H1 (cell line): ENCODE results near the gene TNNC1. TPM values are rescaled to one million over a fixed set of nuclear protein-coding genes. Genes with fewer than 3 reads are reported as not detected.

Experiments
- CTCF ChIA-PET: fragments of 300-600 bp; sonication (Branson Sonifier 250); formaldehyde crosslinking; loops from one replicate; lab custom pipeline; 2021; ENCODE audit not compliant: partially characterized antibody; lab: Charles Lee
- POLR2A ChIA-PET: fragments of 300-600 bp; sonication (Branson Sonifier 250); formaldehyde crosslinking; loops from one replicate; lab custom pipeline; 2021; ENCODE audit warnings: inconsistent platforms; ENCODE audit not compliant: partially characterized antibody; lab: Charles Lee
- DNase-seq, 2 experiments: peaks; one replicate each; pipeline versions ENCODE4 v3.0.0 to v3.0.0-alpha.2; 2010 to 2022; ENCODE audit warnings: low spot score in 2 of 2, low read depth in 1 of 2, mixed read lengths in 1 of 2
- FAIRE-seq: peaks from 2 replicates; lab custom pipeline; 2011; peaks lifted over from hg19 to GRCh38; lab: Jason Lieb, UNC
- H2AFZ ChIP-seq: 2 replicates; pipeline ENCODE4 v1.8.1; 2012; ENCODE audit warnings: low read length, inconsistent platforms
- H2AK5ac ChIP-seq: 2 replicates; pipeline ENCODE4 v1.6.1; 2013; ENCODE audit warnings: low read depth, low read length
- H2BK120ac ChIP-seq: replicated peaks from 2 replicates; pipeline ENCODE3; 2013; ENCODE audit warnings: low read depth, low read length, inconsistent platforms
- H2BK12ac ChIP-seq: 2 replicates; pipeline ENCODE4 v1.6.1; 2013; ENCODE audit warnings: low read depth, low read length
- H2BK15ac ChIP-seq: 2 replicates; pipeline ENCODE4 v1.6.1; 2013; ENCODE audit warnings: low read length
- H2BK20ac ChIP-seq: 2 replicates; pipeline ENCODE4 v1.6.1; 2013; ENCODE audit warnings: low read length
- H2BK5ac ChIP-seq: 2 replicates; pipeline ENCODE4 v1.6.1; 2013; ENCODE audit warnings: low read depth, low read length
- H3K14ac ChIP-seq: 2 replicates; pipeline ENCODE4 v1.6.1; 2013; ENCODE audit warnings: inconsistent platforms; ENCODE audit not compliant: insufficient read length
- H3K18ac ChIP-seq: 2 replicates; pipeline ENCODE4 v1.6.1; 2013; ENCODE audit warnings: low read length; ENCODE audit errors: extremely low read depth
- H3K23ac ChIP-seq: 2 replicates; pipeline ENCODE4 v1.6.1; 2013; ENCODE audit warnings: inconsistent platforms; ENCODE audit not compliant: insufficient read length
- H3K23me2 ChIP-seq: 2 replicates; pipeline ENCODE4 v1.6.1; 2013; ENCODE audit warnings: low read depth, low read length
- H3K27ac ChIP-seq: 2 replicates; pipeline ENCODE4 v1.6.1; 2011; ENCODE audit warnings: low read depth, low read length, inconsistent platforms
- H3K27me3 ChIP-seq, 4 experiments: replicated peaks in 1 of 4; 1 replicate in 1 of 4; 2 replicates in 3 of 4; pipeline versions ENCODE4 v1.6.1 to v1.8.1; 2011 to 2013; ENCODE audit warnings: low read length in 3 of 4, mild to moderate bottlenecking in 3 of 4, inconsistent platforms in 2 of 4, mixed read lengths in 2 of 4, moderate library complexity in 1 of 4; ENCODE audit not compliant: control insufficient read depth in 3 of 4, insufficient read depth in 3 of 4; ENCODE audit errors: extremely low read depth in 1 of 4
- H3K36me3 ChIP-seq, 4 experiments: 2 replicates each; pipeline versions ENCODE4 v1.6.1 to v1.8.1; 2011 to 2013; ENCODE audit warnings: mild to moderate bottlenecking in 4 of 4, low read length in 3 of 4, moderate library complexity in 2 of 4, control low read depth in 1 of 4, inconsistent platforms in 1 of 4; ENCODE audit not compliant: insufficient read depth in 4 of 4, control insufficient read depth in 2 of 4
- H3K4ac ChIP-seq: replicated peaks from 2 replicates; pipeline ENCODE3; 2013; ENCODE audit warnings: low read length, low read depth, mixed read lengths, inconsistent platforms; ENCODE audit not compliant: insufficient read length
- H3K4me1 ChIP-seq, 4 experiments: replicated peaks in 1 of 4; 1 replicate in 1 of 4; 2 replicates in 3 of 4; pipeline versions ENCODE4 v1.6.1 to v1.8.1; 2011 to 2013; ENCODE audit warnings: low read length in 3 of 4, inconsistent platforms in 2 of 4, mixed read lengths in 1 of 4; ENCODE audit not compliant: insufficient read depth in 4 of 4, control insufficient read depth in 3 of 4
- H3K4me2 ChIP-seq, 2 experiments: 2 replicates each; pipeline versions ENCODE4 v1.6.1 to v1.8.1; 2011 to 2013; ENCODE audit warnings: low read depth in 2 of 2, low read length in 2 of 2, control low read depth in 1 of 2, inconsistent platforms in 1 of 2, mild to moderate bottlenecking in 1 of 2; ENCODE audit not compliant: insufficient read depth in 1 of 2
- H3K4me3 ChIP-seq, 4 experiments: fragments of 200-600, 300-600 bp in 1 of 4; sonication (generic), shearing (Covaris generic), sonication (Bioruptor Twin) in 1 of 4; 2 replicates each; pipeline versions ENCODE4 v1.5.1 to v1.8.1; 2011 to 2016; ENCODE audit warnings: low read length in 4 of 4, low read depth in 3 of 4, control low read depth in 2 of 4, inconsistent platforms in 2 of 4, mild to moderate bottlenecking in 2 of 4, mixed read lengths in 1 of 4, moderate library complexity in 1 of 4; ENCODE audit not compliant: insufficient read depth in 2 of 4; ENCODE audit errors: extremely low read depth in 1 of 4
- H3K56ac ChIP-seq: replicated peaks from 2 replicates; pipeline ENCODE3; 2013; ENCODE audit warnings: low read depth, mild to moderate bottlenecking, mixed read lengths, low read length, inconsistent platforms; ENCODE audit not compliant: insufficient read length
- H3K79me1 ChIP-seq: 2 replicates; pipeline ENCODE4 v1.6.1; 2013; ENCODE audit warnings: low read depth, low read length, control low read depth
- H3K79me2 ChIP-seq, 2 experiments: 2 replicates each; pipeline versions ENCODE4 v1.6.1 to v1.8.1; 2012 to 2013; ENCODE audit warnings: low read length in 2 of 2, mild to moderate bottlenecking in 2 of 2, inconsistent platforms in 1 of 2; ENCODE audit not compliant: insufficient read depth in 2 of 2, control insufficient read depth in 1 of 2
- H3K9ac ChIP-seq, 4 experiments: replicated peaks in 1 of 4; 1 replicate in 1 of 4; 2 replicates in 3 of 4; pipeline versions ENCODE4 v1.6.1 to v1.8.1; 2011 to 2013; ENCODE audit warnings: low read depth in 3 of 4, low read length in 3 of 4, control low read depth in 2 of 4, mild to moderate bottlenecking in 2 of 4, moderate library complexity in 2 of 4, inconsistent platforms in 1 of 4; ENCODE audit errors: extremely low read depth in 1 of 4
- H3K9me3 ChIP-seq, 2 experiments: 2 replicates each; pipeline versions ENCODE4 v1.6.1 to v1.8.1; 2012 to 2013; ENCODE audit warnings: mild to moderate bottlenecking in 2 of 2, moderate library complexity in 2 of 2, control low read depth in 1 of 2, inconsistent platforms in 1 of 2, low read depth in 1 of 2, low read length in 1 of 2, mixed read lengths in 1 of 2; ENCODE audit not compliant: insufficient read depth in 2 of 2
- H4K20me1 ChIP-seq, 2 experiments: replicated peaks in 1 of 2; 2 replicates each; pipeline versions ENCODE3 to v1.8.1; 2011 to 2013; ENCODE audit warnings: inconsistent platforms in 2 of 2, low read length in 2 of 2, mild to moderate bottlenecking in 1 of 2; ENCODE audit not compliant: insufficient read depth in 2 of 2, control insufficient read depth in 1 of 2
- H4K5ac ChIP-seq: 2 replicates; pipeline ENCODE4 v1.6.1; 2013; ENCODE audit warnings: low read length, low read depth, mixed read lengths, inconsistent platforms; ENCODE audit not compliant: insufficient read length
- H4K8ac ChIP-seq: 2 replicates; pipeline ENCODE4 v1.8.0; 2013; ENCODE audit warnings: mild to moderate bottlenecking, moderate library complexity, low read length, inconsistent platforms; ENCODE audit not compliant: insufficient read depth; ENCODE audit errors: extremely low read depth
- H4K91ac ChIP-seq: replicated peaks from 2 replicates; pipeline ENCODE3; 2013; ENCODE audit warnings: low read length, mixed read lengths, inconsistent platforms; ENCODE audit not compliant: insufficient read length
- BRCA1 ChIP-seq: IDR thresholded peaks from 2 replicates; pipeline ENCODE4 v1.6.1; 2012; ENCODE audit warnings: low read depth, low read length, improper control_type of control experiment
- CBX8 ChIP-seq: fragments of 300-800, 300-1000 bp; sonication (generic); IDR thresholded peaks from 2 replicates; pipeline ENCODE4 v1.7.1; 2016; ENCODE audit warnings: low read depth, low read length, borderline replicate concordance
- CEBPB ChIP-seq: IDR thresholded peaks from 2 replicates; pipeline ENCODE4 v1.6.1; 2012; ENCODE audit warnings: low read depth, low read length
- CHD2 ChIP-seq: IDR thresholded peaks from 2 replicates; pipeline ENCODE4 v1.6.1; 2012; ENCODE audit warnings: low read length, improper control_type of control experiment
- EP300 ChIP-seq, 2 experiments: IDR thresholded peaks; 1 replicate in 1 of 2; 2 replicates in 1 of 2; pipeline ENCODE4 v1.6.1; 2011 to 2012; ENCODE audit warnings: low read depth in 2 of 2, low read length in 2 of 2, mild to moderate bottlenecking in 2 of 2, borderline replicate concordance in 1 of 2, inconsistent platforms in 1 of 2, moderate library complexity in 1 of 2
- MAFK ChIP-seq: IDR thresholded peaks from 2 replicates; pipeline ENCODE4 v1.6.1; 2012; ENCODE audit warnings: low read depth, mild to moderate bottlenecking, improper control_type of control experiment, low read length
- PHF8 ChIP-seq: fragments of 200-600 bp; sonication (generic); conservative IDR thresholded peaks from 2 replicates; pipeline ENCODE4 v1.7.1; 2012; ENCODE audit warnings: low read depth, mild to moderate bottlenecking, inconsistent platforms, low read length, moderate library complexity
- POU5F1 ChIP-seq: IDR thresholded peaks from 2 replicates; pipeline ENCODE4 v1.6.1; 2011; ENCODE audit warnings: low read depth, mild to moderate bottlenecking, low read length, moderate library complexity
- SIN3A ChIP-seq, 2 experiments: IDR thresholded peaks in 1 of 2; conservative IDR thresholded peaks in 1 of 2; 2 replicates each; pipeline ENCODE4 v1.6.1; 2011 to 2012; ENCODE audit warnings: low read length in 2 of 2, improper control_type of control experiment in 1 of 2, low read depth in 1 of 2, mild to moderate bottlenecking in 1 of 2
- SP1 ChIP-seq: IDR thresholded peaks from 2 replicates; pipeline ENCODE4 v1.6.1; 2011; ENCODE audit warnings: low read depth, low read length
- whole genome bisulfite sequencing, 2 experiments: shearing (Covaris generic) in 1 of 2; methylation state at CpG; one replicate each; pipeline versions ENCODE4 v1.1.6 to v1.1.7; 2013 to 2015; ENCODE audit warnings: low lambda C conversion rate in 2 of 2, mixed read lengths in 2 of 2, inconsistent platforms in 1 of 2, low coverage in 1 of 2, missing lambda C conversion rate in 1 of 2; ENCODE audit not compliant: insufficient replicate concordance in 2 of 2, insufficient coverage in 1 of 2, insufficient read length in 1 of 2; ENCODE audit errors: extremely low coverage in 1 of 2, missing lambda C conversion rate in 1 of 2; 5-methylcytosine and 5-hydroxymethylcytosine counted together
- polyA plus RNA-seq, 7 experiments: library from polyadenylated mRNA; depleted of rRNA in 3 of 7; stranded (reverse) in 5 of 7; unstranded in 2 of 7; fragments of >200 nt in 5 of 7; fragments of 200-250 nt in 2 of 7; gene quantifications; 1 replicate in 5 of 7; 2 replicates in 1 of 7; 4 replicates in 1 of 7; pipeline versions ENCODE4 v1.2.1 to v1.2.3, GENCODE V29; 2011 to 2013; ENCODE audit warnings: missing spikeins in 2 of 7, mixed read lengths in 2 of 7
- total RNA-seq: library from RNA; stranded (reverse); fragmentation: NEBNext Ultra II Directional; extraction: Animal tissue kit (Norgen Biotek cat#: 25700); gene quantifications from 2 replicates; pipeline ENCODE4 v1.2.1, GENCODE V29; 2021
- TF ChIP-seq, protein P1 (sequence below): IDR thresholded peaks from 2 replicates; pipeline ENCODE4 v1.6.1; 2012; ENCODE audit warnings: inconsistent platforms
- TF ChIP-seq, protein P2 (sequence below): IDR thresholded peaks from 2 replicates; pipeline ENCODE4 v1.6.1; 2012; ENCODE audit warnings: inconsistent platforms

Gene TNNC1
- total and polyA plus RNA-seq, 2 of the 8 experiments (the other 6 are each of a cell fraction or from before 2014, with no cell fraction given): 5.8 to 16.4 TPM

DNA sequence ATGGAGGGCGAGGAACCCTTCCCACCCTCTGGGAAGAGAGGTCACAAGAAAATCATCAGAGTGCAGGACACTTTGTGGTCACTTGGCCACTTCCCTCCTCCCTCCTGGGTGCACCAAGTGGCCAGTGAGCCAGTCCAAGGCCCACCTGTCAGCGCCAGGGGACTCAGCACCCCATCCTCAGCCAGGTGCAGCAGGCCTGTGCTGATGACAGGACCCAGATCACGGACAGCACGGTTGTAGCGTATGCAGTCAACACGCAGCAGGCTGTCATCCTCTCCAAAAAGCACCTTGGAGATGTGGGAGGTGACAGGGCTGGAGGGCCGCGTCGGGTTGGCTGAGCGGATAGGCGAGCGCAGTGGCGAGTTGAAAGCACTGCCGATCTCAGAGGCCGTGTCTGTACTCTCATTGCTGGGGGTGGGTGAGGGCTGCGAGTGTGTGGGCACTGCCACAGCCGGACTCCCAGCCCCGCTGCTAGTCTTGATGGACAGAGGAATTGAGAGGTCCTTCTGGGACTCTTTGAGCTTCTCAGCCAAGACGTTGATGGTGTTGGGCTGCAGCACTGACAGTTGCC lies 50.5 kb downstream of the TNNC1 start:
- H3K56ac ChIP-seq: no peak overlapping the region
- no peak overlapping the region for H2AFZ ChIP-seq
- no peak overlapping the region for H2BK5ac ChIP-seq
- H2BK120ac ChIP-seq: no peak overlapping the region
- 94% methylated on average over 19 of the region's 19 CpGs; no CpG with 5 or more reads in 1 of the 2 experiments for WGBS, 2 experiments
- no peak overlapping the region for H3K4me2 ChIP-seq
- H4K5ac ChIP-seq: no peak overlapping the region
- no peak overlapping the region for H3K4ac ChIP-seq
- H3K4me1 ChIP-seq: no peaks in the 10 kb centered on the region
- H3K9ac ChIP-seq: no peak overlapping the region
- H3K79me1 ChIP-seq: no peaks in the 10 kb centered on the region
- peaks cover 0 to 2% of the 10 kb centered on the region in 2 experiments; a peak in 1 of 4 replicates for H3K79me2 ChIP-seq
- POLR2A ChIA-PET: interaction anchor here (2.2 to 5.0 kb wide), 2 partner anchors 9 to 14 kb away, joined by 4 to 23 read pairs; no protein-coding TSS in a partner anchor
- H2BK20ac ChIP-seq: no peak overlapping the region
- no peak overlapping the region for H2AK5ac ChIP-seq
- no peak overlapping the region for H4K91ac ChIP-seq
- no peaks in the 10 kb centered on the region for H3K27me3 ChIP-seq
- H2BK15ac ChIP-seq: no peak overlapping the region
- H2BK12ac ChIP-seq: no peak overlapping the region
- peaks cover 3 to 17% of the 10 kb centered on the region in 2 experiments for H4K20me1 ChIP-seq
- no peak overlapping the region for H3K23ac ChIP-seq
- FAIRE-seq (no peak), DNase-seq (no peak)
- no peak overlapping the region for H3K4me3 ChIP-seq
- H3K18ac ChIP-seq: no peak overlapping the region
- no peaks in the 10 kb centered on the region for H3K9me3 ChIP-seq
- CTCF ChIA-PET: interaction anchor here (1.7 to 11.1 kb wide), 3 partner anchors 9 to 44 kb away, joined by 12 to 150 read pairs (median 13); no protein-coding TSS in a partner anchor
- H3K23me2 ChIP-seq: no peaks in the 10 kb centered on the region
- H4K8ac ChIP-seq: no peak overlapping the region; the same call in 1 of the 2 replicates
- no peak overlapping the region for H3K14ac ChIP-seq
- peaks cover 33 to 63% (median 54%) of the 10 kb centered on the region in 4 experiments for H3K36me3 ChIP-seq
- no peak overlapping the region for H3K27ac ChIP-seq
- TF ChIP-seq, protein P1, sequence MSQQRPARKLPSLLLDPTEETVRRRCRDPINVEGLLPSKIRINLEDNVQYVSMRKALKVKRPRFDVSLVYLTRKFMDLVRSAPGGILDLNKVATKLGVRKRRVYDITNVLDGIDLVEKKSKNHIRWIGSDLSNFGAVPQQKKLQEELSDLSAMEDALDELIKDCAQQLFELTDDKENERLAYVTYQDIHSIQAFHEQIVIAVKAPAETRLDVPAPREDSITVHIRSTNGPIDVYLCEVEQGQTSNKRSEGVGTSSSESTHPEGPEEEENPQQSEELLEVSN: no peak
- TF ChIP-seq, protein P2, sequence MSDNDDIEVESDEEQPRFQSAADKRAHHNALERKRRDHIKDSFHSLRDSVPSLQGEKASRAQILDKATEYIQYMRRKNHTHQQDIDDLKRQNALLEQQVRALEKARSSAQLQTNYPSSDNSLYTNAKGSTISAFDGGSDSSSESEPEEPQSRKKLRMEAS: no peak
- TF ChIP-seq SP1 (no peak), PHF8 (no peak), MAFK (no peak), EP300 (IDR thresholded peaks at IDR 0.05; ENCODE audit: borderline replicate concordance in 1 of 2, low read depth in 2 of 2, low read length in 2 of 2) (no peak), CEBPB (no peak), BRCA1 (no peak), CBX8 (no peak), CHD2 (no peak), SIN3A (conservative IDR thresholded peaks at IDR 0.05 in 1 of 2, IDR thresholded peaks at IDR 0.05 in 1 of 2; ENCODE audit: low read depth in 1 of 2, low read length in 2 of 2) (no peak), POU5F1 (no peak)
